ENCODE results near the gene ZNF160. TPM values are rescaled to one million over a fixed set of nuclear protein-coding genes. Genes with fewer than 3 reads are reported as not detected.
"Not testable (repeated sequence)": the region's sequence is repeated elsewhere in the genome, so short reads cannot be mapped to it uniquely, and the experiment has no call there.

Gene ZNF160
- total and polyA plus RNA-seq, 12 donors: 26.1 to 102 (median 57.1) TPM

- Histone ChIP-seq H3K9me3 (replicated peaks in 1 of 3) (peaks cover 0 to 4% (median 0%) of the 10 kb centered on the region in 3 donors), H3K36me3 (replicated peaks in 1 of 2) (no peaks in the 10 kb centered on the region)
- 64 to 90% (median 79%) methylated on average over 1 of the region's 1 CpG for WGBS, 4 donors
Measured at GRCh38 chr19:53041366-53041765, 61.9 kb downstream of the ZNF160 start.

DNA sequence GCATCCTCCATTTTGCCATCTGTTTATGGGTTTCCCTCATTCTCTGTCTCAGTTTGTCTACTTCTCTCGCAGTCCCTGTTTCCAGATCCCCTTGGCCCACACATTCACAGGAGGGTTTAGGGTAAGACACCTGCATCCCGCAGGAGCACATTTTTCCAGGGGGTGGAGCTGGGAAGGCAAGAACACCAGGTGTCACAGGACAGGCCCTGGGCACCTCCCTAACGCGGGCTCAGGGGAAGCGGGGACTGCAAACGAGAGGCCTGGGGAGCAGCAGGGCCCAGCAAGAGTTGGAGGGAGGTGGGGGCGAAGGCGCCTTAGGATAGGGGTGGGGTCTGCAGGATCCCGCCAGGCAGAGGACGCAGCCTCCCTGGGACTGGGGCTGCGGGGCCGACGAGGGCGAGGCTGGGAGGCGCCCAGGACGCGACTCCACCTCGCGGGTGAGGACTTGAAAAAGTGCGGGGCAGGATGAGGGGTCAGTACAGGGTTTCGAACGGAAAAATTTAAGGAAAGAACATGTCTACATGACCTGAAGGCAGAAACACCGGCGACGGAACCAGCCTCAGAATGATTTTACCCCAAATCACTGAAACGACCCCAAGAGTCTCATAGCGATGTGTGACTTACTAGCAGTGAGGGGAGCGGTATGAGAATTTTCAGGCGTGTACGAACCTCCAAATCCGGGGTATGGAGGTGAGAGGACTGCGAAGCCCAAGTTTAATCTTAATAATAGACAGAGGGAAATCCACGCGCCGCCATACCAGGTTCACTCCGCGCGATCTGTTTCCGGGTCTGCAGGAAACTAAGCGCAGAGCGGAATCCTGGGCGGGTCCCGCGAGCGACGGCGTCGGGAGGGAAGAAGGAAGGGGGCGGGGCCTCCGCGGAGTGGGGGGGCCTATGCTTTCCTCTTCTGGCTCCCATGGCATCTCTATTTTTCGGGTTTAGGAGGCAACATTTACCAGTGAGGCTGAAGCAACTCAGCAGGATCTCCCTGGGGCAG is 65.8 kb downstream of the ZNF160 start:
- H3K4me3 ChIP-seq: peak overlapping the region in 1 of 4 donors; percentile 13
- H3K9me3 ChIP-seq (replicated peaks in 1 of 3): no peaks in the 10 kb centered on the region
- no peaks in the 10 kb centered on the region for H3K4me1 ChIP-seq (replicated peaks in 1 of 2)
- WGBS, 4 donors: 14 to 26% (median 18%) methylated on average over 42 to 52 of the region's 52 CpGs
- H3K27ac ChIP-seq: no peak overlapping the region
- TF ChIP-seq CTCF (IDR thresholded peaks at IDR 0.05): no peak
- TF ChIP-seq POLR2A (IDR thresholded peaks at IDR 0.05): no peak
- H3K27me3 ChIP-seq: peaks cover 4% of the 10 kb centered on the region
- H3K36me3 ChIP-seq (replicated peaks in 1 of 2): no peaks in the 10 kb centered on the region
- peak in 5 of 7 donors; percentile 24 to 56 (median 35) for DNase-seq
- intact Hi-C loops (cut with DNase I): no loop called here

More at GRCh38 chr19:53041366-53041765, 61.9 kb downstream of the ZNF160 start:
- H3K27me3 ChIP-seq: peaks cover 4% of the 10 kb centered on the region
- intact Hi-C loops (cut with DNase I): no loop called here
- TF ChIP-seq POLR2A (IDR thresholded peaks at IDR 0.05) (no peak), CTCF (IDR thresholded peaks at IDR 0.05) (no peak)
- no peak overlapping the region for H3K27ac ChIP-seq
- H3K4me3 ChIP-seq: no peak overlapping the region
- DNase-seq: no peak
- no peaks in the 10 kb centered on the region for H3K4me1 ChIP-seq (replicated peaks in 1 of 2)

- intact Hi-C loops (cut with DNase I): no loop called here
- 64 to 76% (median 75%) methylated on average over 4 of the region's 4 CpGs for WGBS, 4 donors
- Histone ChIP-seq H3K36me3 (replicated peaks in 1 of 2) (no peaks in the 10 kb centered on the region), H3K4me3 (no peak overlapping the region), H3K27ac (no peak overlapping the region), H3K27me3 (peaks cover 4% of the 10 kb centered on the region), H3K9me3 (replicated peaks in 1 of 3) (no peaks in the 10 kb centered on the region), H3K4me1 (replicated peaks in 1 of 2) (no peaks in the 10 kb centered on the region)
- no peak for DNase-seq
- TF ChIP-seq CTCF (IDR thresholded peaks at IDR 0.05): no peak
- TF ChIP-seq POLR2A (IDR thresholded peaks at IDR 0.05): no peak
Measured at GRCh38 chr19:53034948-53035675, 68.1 kb downstream of the ZNF160 start.

- no peak for DNase-seq
- no peak overlapping the region for H3K4me3 ChIP-seq
- intact Hi-C loops (cut with DNase I): no loop called here
- no peaks in the 10 kb centered on the region for H3K9me3 ChIP-seq (replicated peaks in 1 of 3)
- H3K4me1 ChIP-seq (replicated peaks in 1 of 2): no peaks in the 10 kb centered on the region
- peaks cover under 1% of the 10 kb centered on the region for H3K27me3 ChIP-seq
- no peaks in the 10 kb centered on the region for H3K36me3 ChIP-seq (replicated peaks in 1 of 2)
- TF ChIP-seq POLR2A (IDR thresholded peaks at IDR 0.05) (no peak), CTCF (IDR thresholded peaks at IDR 0.05) (no peak)
- no peak overlapping the region for H3K27ac ChIP-seq
- 77 to 85% (median 82%) methylated on average over 2 of the region's 2 CpGs for WGBS, 4 donors
Measured at GRCh38 chr19:53034054-53034453, 69.2 kb downstream of the ZNF160 start.

GRCh38 chr19:53028306-53028705 is 74.9 kb downstream of the ZNF160 start:
- DNase-seq; H3K36me3 ChIP-seq (replicated peaks in 1 of 2); H3K4me1 ChIP-seq (replicated peaks in 1 of 2); intact Hi-C loops (cut with DNase I); H3K27ac ChIP-seq; H3K27me3 ChIP-seq; H3K9me3 ChIP-seq (replicated peaks in 1 of 3); H3K4me3 ChIP-seq: not testable (repeated sequence)
- WGBS, 4 donors: 31 to 49% (median 41%) methylated on average over 4 to 7 of the region's 7 CpGs
